ENCODE measurements around the gene GLI2.

Gene GLI2

GRCh38 chr2:120738786-120739437 lies 3.2 kb downstream of the GLI2 start:
- TF ChIP-seq NFIC (IDR thresholded peaks at IDR 0.05) (no peak), YY1 (IDR thresholded peaks at IDR 0.05; ENCODE audit: low read depth) (no peak), TAF1 (IDR thresholded peaks at IDR 0.05; ENCODE audit: low read depth) (no peak), FOXM1 (IDR thresholded peaks at IDR 0.05; ENCODE audit: borderline replicate concordance, low read depth) (no peak), RAD21 (IDR thresholded peaks at IDR 0.05; ENCODE audit: low read depth) (no peak), USF1 (IDR thresholded peaks at IDR 0.05) (no peak), CREB1 (IDR thresholded peaks at IDR 0.05; ENCODE audit: low read depth) (no peak)

GRCh38 chr2:120739438-120740090 lies 3.9 kb downstream of the GLI2 start:
- TF ChIP-seq EP300 (IDR thresholded peaks at IDR 0.05; ENCODE audit: borderline replicate concordance) (no peak), CEBPB (IDR thresholded peaks at IDR 0.05) (no peak), TCF12 (IDR thresholded peaks at IDR 0.05; ENCODE audit: low read depth) (no peak)

- TF ChIP-seq TAF1 (IDR thresholded peaks at IDR 0.05; ENCODE audit: low read depth) (no peak), TCF12 (IDR thresholded peaks at IDR 0.05; ENCODE audit: low read depth) (no peak), USF1 (IDR thresholded peaks at IDR 0.05) (no peak), NFIC (IDR thresholded peaks at IDR 0.05) (no peak), FOXM1 (IDR thresholded peaks at IDR 0.05; ENCODE audit: borderline replicate concordance, low read depth) (no peak), CREB1 (IDR thresholded peaks at IDR 0.05; ENCODE audit: low read depth) (no peak), RAD21 (IDR thresholded peaks at IDR 0.05; ENCODE audit: low read depth) (no peak), EP300 (IDR thresholded peaks at IDR 0.05; ENCODE audit: borderline replicate concordance) (no peak), EGR1 (IDR thresholded peaks at IDR 0.05) (no peak), TEAD4 (IDR thresholded peaks at IDR 0.05) (no peak), YY1 (IDR thresholded peaks at IDR 0.05; ENCODE audit: low read depth) (no peak), CEBPB (IDR thresholded peaks at IDR 0.05) (no peak), ZBTB7A (IDR thresholded peaks at IDR 0.05; ENCODE audit: low read depth) (no peak)
- TF ChIP-seq, protein P1, sequence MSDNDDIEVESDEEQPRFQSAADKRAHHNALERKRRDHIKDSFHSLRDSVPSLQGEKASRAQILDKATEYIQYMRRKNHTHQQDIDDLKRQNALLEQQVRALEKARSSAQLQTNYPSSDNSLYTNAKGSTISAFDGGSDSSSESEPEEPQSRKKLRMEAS (IDR thresholded peaks at IDR 0.05): no peak
- TF ChIP-seq, protein P2, sequence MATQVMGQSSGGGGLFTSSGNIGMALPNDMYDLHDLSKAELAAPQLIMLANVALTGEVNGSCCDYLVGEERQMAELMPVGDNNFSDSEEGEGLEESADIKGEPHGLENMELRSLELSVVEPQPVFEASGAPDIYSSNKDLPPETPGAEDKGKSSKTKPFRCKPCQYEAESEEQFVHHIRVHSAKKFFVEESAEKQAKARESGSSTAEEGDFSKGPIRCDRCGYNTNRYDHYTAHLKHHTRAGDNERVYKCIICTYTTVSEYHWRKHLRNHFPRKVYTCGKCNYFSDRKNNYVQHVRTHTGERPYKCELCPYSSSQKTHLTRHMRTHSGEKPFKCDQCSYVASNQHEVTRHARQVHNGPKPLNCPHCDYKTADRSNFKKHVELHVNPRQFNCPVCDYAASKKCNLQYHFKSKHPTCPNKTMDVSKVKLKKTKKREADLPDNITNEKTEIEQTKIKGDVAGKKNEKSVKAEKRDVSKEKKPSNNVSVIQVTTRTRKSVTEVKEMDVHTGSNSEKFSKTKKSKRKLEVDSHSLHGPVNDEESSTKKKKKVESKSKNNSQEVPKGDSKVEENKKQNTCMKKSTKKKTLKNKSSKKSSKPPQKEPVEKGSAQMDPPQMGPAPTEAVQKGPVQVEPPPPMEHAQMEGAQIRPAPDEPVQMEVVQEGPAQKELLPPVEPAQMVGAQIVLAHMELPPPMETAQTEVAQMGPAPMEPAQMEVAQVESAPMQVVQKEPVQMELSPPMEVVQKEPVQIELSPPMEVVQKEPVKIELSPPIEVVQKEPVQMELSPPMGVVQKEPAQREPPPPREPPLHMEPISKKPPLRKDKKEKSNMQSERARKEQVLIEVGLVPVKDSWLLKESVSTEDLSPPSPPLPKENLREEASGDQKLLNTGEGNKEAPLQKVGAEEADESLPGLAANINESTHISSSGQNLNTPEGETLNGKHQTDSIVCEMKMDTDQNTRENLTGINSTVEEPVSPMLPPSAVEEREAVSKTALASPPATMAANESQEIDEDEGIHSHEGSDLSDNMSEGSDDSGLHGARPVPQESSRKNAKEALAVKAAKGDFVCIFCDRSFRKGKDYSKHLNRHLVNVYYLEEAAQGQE (IDR thresholded peaks at IDR 0.05; ENCODE audit: low read depth): no peak
Observed at GRCh38 chr2:120740375-120740764, 4.7 kb downstream of the GLI2 start.

GRCh38 chr2:120740765-120741524 lies 5.3 kb downstream of the GLI2 start:
- TF ChIP-seq CREB1 (IDR thresholded peaks at IDR 0.05; ENCODE audit: low read depth): no peak
- TF ChIP-seq, protein P2 (IDR thresholded peaks at IDR 0.05; ENCODE audit: low read depth): no peak
- no peak for TF ChIP-seq RAD21 (IDR thresholded peaks at IDR 0.05; ENCODE audit: low read depth)
- no peak for TF ChIP-seq NFIC (IDR thresholded peaks at IDR 0.05)
- TF ChIP-seq, protein P1 (IDR thresholded peaks at IDR 0.05): no peak
- TF ChIP-seq USF1 (IDR thresholded peaks at IDR 0.05): no peak
- TF ChIP-seq YY1 (IDR thresholded peaks at IDR 0.05; ENCODE audit: low read depth): no peak
- TF ChIP-seq EP300 (IDR thresholded peaks at IDR 0.05; ENCODE audit: borderline replicate concordance): no peak
- no peak for TF ChIP-seq EGR1 (IDR thresholded peaks at IDR 0.05)
- TF ChIP-seq FOXM1 (IDR thresholded peaks at IDR 0.05; ENCODE audit: borderline replicate concordance, low read depth): no peak
- TF ChIP-seq TCF12 (IDR thresholded peaks at IDR 0.05; ENCODE audit: low read depth): no peak
- TF ChIP-seq TEAD4 (IDR thresholded peaks at IDR 0.05): no peak
